Prostate gland (tissue), 2 donors: Measurements from ENCODE around the gene MOB4. TPM values are rescaled to one million over a fixed set of nuclear protein-coding genes. Genes with fewer than 3 reads are reported as not detected.

Source experiments
- DNase-seq: peaks from one replicate; pipeline ENCODE4 v3.0.0-alpha.2; 2019; ENCODE audit warnings: low spot score
- H3K27ac ChIP-seq, 2 donors: fragments of 200-600 bp; sonication (generic); 2 replicates each; pipeline ENCODE4 v1.5.1; 2017 to 2019
- H3K27me3 ChIP-seq: fragments of 200-600 bp; sonication (generic); replicated peaks from 2 replicates; pipeline ENCODE4 v1.5.1; 2019; ENCODE audit not compliant: insufficient read depth
- H3K36me3 ChIP-seq, 2 donors: fragments of 200-600 bp; sonication (generic); 1 replicate in 1 of 2; 2 replicates in 1 of 2; pipeline versions ENCODE4 v1.5.1 to v1.8.1; 2017 to 2019
- H3K4me1 ChIP-seq: fragments of 200-600 bp; sonication (generic); replicated peaks from 2 replicates; pipeline ENCODE4 v1.5.1; 2019
- H3K4me3 ChIP-seq, 2 donors: fragments of 200-600 bp; sonication (generic); 2 replicates each; pipeline ENCODE4 v1.5.1; 2017 to 2019
- H3K9me3 ChIP-seq: fragments of 200-600 bp; sonication (generic); 2 replicates; pipeline ENCODE4 v1.5.1; 2017
- CTCF ChIP-seq, 4 experiments: fragments of 200-600 bp in 2 of 4; fragments of 450-650 bp in 2 of 4; sonication (generic) in 2 of 4; IDR thresholded peaks; 1 replicate in 3 of 4; 2 replicates in 1 of 4; pipeline ENCODE4 v1.5.1; 2016 to 2019; ENCODE audit warnings: antibody characterized with exemption in 4 of 4, mild to moderate bottlenecking in 2 of 4, moderate library complexity in 2 of 4
- POLR2A ChIP-seq: fragments of 450-650 bp; IDR thresholded peaks from one replicate; pipeline ENCODE4 v1.6.1; 2016; ENCODE audit warnings: antibody characterized with exemption, mild to moderate bottlenecking
- POLR2AphosphoS5 ChIP-seq: sonication (generic); formaldehyde crosslinking; IDR thresholded peaks from one replicate; pipeline ENCODE4 v1.6.1; 2017; ENCODE audit warnings: antibody characterized with exemption
- WGBS: methylation state at CpG from one replicate; pipeline ENCODE4 v1.1.5; 2018; 5-methylcytosine and 5-hydroxymethylcytosine counted together
- intact Hi-C: fragments of 100-400 bp; cut with DNase I; formaldehyde crosslinking; loops from one replicate; pipeline ENCODE4 v1.14.2; 2022
- small RNA-seq, 2 donors: library from RNA; depleted of rRNA; stranded (forward); fragments of <200 nt; gene quantifications; one replicate each; pipeline ENCODE3, GENCODE V24; 2016
- total RNA-seq, 2 donors: library from RNA; depleted of rRNA; stranded (reverse); fragments of >200 nt; gene quantifications; one replicate each; pipeline ENCODE4 v1.1.0, GENCODE V29; 2016

The MOB4 gene
- total RNA-seq, 2 donors from 2014 or later = 13.7 to 23.4 TPM

GRCh38 chr2:197600306-197600705 is 84.4 kb downstream of the MOB4 start:
- no peak for TF ChIP-seq POLR2AphosphoS5
- intact Hi-C loops = no loop called here
- Histone ChIP-seq H3K4me1 (no peaks in the 10 kb centered on the region), H3K4me3 (no peak overlapping the region), H3K27me3 (no peaks in the 10 kb centered on the region), H3K9me3 (no peaks in the 10 kb centered on the region), H3K27ac (no peak overlapping the region), H3K36me3 (no peaks in the 10 kb centered on the region)
- 91% methylated on average over 5 of the region's 5 CpGs for WGBS
- no peak for DNase-seq

GRCh38 chr2:197601726-197602125 is 85.9 kb downstream of the MOB4 start:
- intact Hi-C loops = no loop called here
- H3K27me3 ChIP-seq = no peaks in the 10 kb centered on the region
- TF ChIP-seq POLR2AphosphoS5 (no peak), CTCF (IDR thresholded peaks at IDR 0.05) (no peak), POLR2A (no peak)
- H3K9me3 ChIP-seq = no peaks in the 10 kb centered on the region
- no peak overlapping the region for H3K4me3 ChIP-seq
- WGBS = 66% methylated on average over 2 of the region's 2 CpGs
- no peaks in the 10 kb centered on the region for H3K36me3 ChIP-seq
- no peak for DNase-seq
- H3K27ac ChIP-seq = no peak overlapping the region
- H3K4me1 ChIP-seq = no peaks in the 10 kb centered on the region

Small RNA genes within 50 kb of the gene (small RNA-seq; reads per million reads assigned to genes)
- 0 reads per million in 2 donors for gene AC020550.1

Other genes starting within 250 kb of the MOB4 start
- 10 to 100 TPM in 1 of 2 donors, 1 to 10 TPM in 1; 6.0 to 11.2 TPM for gene ANKRD44, start 205.3 kb upstream of the MOB4 start, total RNA-seq
- gene SF3B1, start 81.0 kb upstream of the MOB4 start, total RNA-seq = 100 to 1,000 TPM; 197 to 250 TPM
- 10 to 100 TPM; 18.7 to 20.1 TPM for gene COQ10B, start 62.5 kb upstream of the MOB4 start, total RNA-seq
- gene HSPD1, start 16.2 kb upstream of the MOB4 start, total RNA-seq = 100 to 1,000 TPM in 1 of 2 donors, 10 to 100 TPM in 1; 95.5 to 110 TPM
- 100 to 1,000 TPM in 1 of 2 donors, 10 to 100 TPM in 1; 57.0 to 139 TPM for gene HSPE1, start 15.7 kb upstream of the MOB4 start, total RNA-seq
- gene RFTN2, start 159.5 kb downstream of the MOB4 start, total RNA-seq = 10 to 100 TPM in 1 of 2 donors, 1 to 10 TPM in 1; 2.3 to 17.5 TPM
- gene MARS2, start 189.3 kb downstream of the MOB4 start, total RNA-seq = 1 to 10 TPM; 5.9 to 6.9 TPM